AG09319 (cell line): ENCODE measurements around the gene TBC1D8.
A peak's percentile ranks its signal among the peaks of the same experiment; 100 is the strongest.

ENCODE experiments used
- DNase-seq: peaks from one replicate; pipeline ENCODE4 v3.0.0-alpha.2; 2010; ENCODE audit warnings: low read depth; ENCODE audit errors: extremely low read depth
- TF ChIP-seq, protein P1 (sequence below): IDR thresholded peaks from 2 replicates; pipeline ENCODE4 v1.5.1; 2011; ENCODE audit warnings: low read depth, mild to moderate bottlenecking, inconsistent platforms, low read length, moderate library complexity

Gene TBC1D8

DNA sequence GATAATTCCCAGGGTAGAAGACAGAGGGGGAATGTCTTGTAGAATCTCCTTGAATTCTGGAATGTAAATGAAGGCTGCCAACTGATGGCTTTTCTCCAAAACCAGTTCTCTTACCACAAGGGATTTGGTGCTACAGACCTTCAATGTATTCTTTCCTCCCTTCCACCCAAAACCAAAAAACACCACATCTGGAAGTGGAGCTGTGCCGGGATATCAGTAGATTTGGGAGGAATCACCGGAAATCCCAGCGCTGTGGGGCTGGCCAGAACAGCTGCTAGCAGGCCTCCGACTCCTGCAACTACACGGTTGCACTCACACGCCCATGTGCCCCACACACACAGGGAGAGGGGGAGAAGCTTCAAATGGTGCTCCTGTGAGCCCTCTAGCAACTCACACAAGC is 103.4 kb downstream of the TBC1D8 start:
- TF ChIP-seq, protein P1, sequence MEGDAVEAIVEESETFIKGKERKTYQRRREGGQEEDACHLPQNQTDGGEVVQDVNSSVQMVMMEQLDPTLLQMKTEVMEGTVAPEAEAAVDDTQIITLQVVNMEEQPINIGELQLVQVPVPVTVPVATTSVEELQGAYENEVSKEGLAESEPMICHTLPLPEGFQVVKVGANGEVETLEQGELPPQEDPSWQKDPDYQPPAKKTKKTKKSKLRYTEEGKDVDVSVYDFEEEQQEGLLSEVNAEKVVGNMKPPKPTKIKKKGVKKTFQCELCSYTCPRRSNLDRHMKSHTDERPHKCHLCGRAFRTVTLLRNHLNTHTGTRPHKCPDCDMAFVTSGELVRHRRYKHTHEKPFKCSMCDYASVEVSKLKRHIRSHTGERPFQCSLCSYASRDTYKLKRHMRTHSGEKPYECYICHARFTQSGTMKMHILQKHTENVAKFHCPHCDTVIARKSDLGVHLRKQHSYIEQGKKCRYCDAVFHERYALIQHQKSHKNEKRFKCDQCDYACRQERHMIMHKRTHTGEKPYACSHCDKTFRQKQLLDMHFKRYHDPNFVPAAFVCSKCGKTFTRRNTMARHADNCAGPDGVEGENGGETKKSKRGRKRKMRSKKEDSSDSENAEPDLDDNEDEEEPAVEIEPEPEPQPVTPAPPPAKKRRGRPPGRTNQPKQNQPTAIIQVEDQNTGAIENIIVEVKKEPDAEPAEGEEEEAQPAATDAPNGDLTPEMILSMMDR, result no peak
- DNase-seq, result no peak

- TF ChIP-seq, protein P1, result no peak
- no peak for DNase-seq
Observed at GRCh38 chr2:101047075-101047766, 104.0 kb downstream of the TBC1D8 start.

- DNase-seq, result no peak
- TF ChIP-seq, protein P1, result no peak
Observed at GRCh38 chr2:101045330-101045729, 105.9 kb downstream of the TBC1D8 start.

- no peak for DNase-seq
- TF ChIP-seq, protein P1, result no peak
Observed at GRCh38 chr2:101041413-101041812, 109.8 kb downstream of the TBC1D8 start.

- TF ChIP-seq, protein P1, result no peak
- DNase-seq, result no peak
Observed at GRCh38 chr2:101040761-101041160, 110.4 kb downstream of the TBC1D8 start.

GRCh38 chr2:101040072-101040471 is 111.1 kb downstream of the TBC1D8 start:
- TF ChIP-seq, protein P1, result no peak

DNA sequence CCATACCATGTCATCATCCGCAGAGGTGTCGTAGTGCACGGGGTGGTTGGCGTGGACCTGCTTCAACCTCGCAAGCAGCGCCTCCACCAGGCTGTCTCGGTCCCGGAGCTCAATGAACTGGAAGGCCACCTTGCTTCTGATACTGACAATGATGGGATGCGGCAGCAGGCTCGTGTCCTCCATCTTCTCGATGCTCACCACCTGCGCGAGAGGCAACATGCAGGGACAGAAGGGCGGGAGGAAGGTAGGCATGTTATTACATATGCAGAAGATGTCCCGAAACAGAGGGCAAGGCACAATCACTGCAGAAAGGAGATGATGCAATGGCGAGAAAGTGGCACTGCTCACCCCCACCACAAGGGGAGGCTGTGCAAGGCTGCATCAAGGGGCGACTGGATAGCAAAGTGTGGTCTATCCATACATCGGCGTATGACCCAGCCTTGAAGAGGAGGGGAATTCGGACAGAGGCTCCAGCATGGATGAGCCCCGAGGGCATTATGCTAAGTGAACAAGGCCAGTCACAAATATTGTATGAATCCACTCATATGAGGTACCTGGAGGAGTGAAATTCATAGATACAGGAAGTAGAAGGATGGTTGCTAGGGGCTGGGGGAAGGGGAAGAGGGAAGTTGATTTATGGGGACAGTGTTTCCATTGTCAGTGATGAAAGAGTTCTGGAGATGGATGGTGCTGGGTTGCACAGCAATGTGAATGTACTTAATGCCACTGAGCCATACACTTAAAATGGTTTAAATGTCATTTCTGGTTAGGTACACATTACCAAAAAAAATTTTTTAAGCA is 112.5 kb downstream of the TBC1D8 start:
- no peak for DNase-seq
- TF ChIP-seq, protein P1, result peak; percentile 32

More at GRCh38 chr2:101040072-101040471, 111.1 kb downstream of the TBC1D8 start:
- DNase-seq, result no peak
